HG03558 (cell line): ENCODE measurements around the gene KRTAP5-5.
"Not testable (repeated sequence)": the region's sequence is repeated elsewhere in the genome, so short reads cannot be mapped to it uniquely, and the experiment has no call there.

Experiments
- ATAC-seq: cut with Tn5 transposase; IDR thresholded peaks from one replicate; pipeline ENCODE4 v1.9.1; 2021; ENCODE audit warnings: moderate number of reproducible peaks; ENCODE audit not compliant: unreplicated experiment; ENCODE audit errors: extremely low read depth

Gene KRTAP5-5, protein sequence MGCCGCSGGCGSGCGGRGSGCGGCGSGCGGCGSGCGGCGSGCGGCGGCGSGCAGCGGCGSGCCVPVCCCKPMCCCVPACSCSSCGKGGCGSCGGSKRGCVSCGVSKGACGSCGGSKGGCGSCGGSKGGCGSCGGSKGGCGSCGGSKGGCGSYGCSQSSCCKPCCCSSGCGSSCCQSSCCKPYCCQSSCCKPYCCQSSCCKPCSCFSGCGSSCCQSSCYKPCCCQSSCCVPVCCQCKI

DNA sequence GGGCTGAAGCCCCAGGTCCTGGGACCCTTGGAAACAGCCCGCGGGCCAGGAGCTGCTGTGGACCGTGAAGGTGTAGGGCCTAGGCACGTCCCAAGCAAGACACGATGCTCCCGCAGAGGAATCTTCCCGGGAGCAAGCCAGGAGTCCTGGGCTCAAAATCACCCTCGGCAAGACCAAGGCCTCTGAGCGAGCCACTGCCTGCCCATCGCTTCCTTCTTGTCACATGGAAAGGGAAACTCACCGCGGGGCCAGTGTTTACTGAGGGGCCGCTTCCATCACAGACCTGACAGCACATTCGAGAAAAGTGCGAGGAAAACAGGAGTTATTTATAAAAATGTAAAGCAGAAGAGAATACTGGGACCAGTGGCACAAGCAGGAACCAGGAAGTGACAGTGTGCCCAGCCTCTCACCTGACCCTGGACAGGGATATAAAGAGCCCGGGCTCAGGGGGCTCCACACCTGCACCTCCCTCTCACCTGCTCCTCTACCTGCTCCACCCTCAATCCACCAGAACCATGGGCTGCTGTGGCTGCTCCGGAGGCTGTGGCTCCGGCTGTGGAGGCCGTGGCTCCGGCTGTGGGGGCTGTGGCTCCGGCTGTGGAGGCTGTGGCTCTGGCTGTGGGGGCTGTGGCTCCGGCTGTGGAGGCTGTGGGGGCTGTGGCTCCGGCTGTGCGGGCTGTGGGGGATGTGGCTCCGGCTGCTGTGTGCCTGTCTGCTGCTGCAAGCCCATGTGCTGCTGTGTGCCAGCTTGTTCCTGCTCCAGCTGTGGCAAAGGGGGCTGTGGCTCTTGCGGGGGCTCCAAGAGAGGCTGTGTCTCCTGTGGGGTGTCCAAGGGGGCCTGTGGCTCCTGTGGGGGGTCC, at the start of gene KRTAP5-5:
Gene KRTAP5-5 (plus strand): TSS at position 450 of the 860 bp plus-strand sequence. CDS start 66 bp downstream, at position 516.
- ATAC-seq: no peak

DNA sequence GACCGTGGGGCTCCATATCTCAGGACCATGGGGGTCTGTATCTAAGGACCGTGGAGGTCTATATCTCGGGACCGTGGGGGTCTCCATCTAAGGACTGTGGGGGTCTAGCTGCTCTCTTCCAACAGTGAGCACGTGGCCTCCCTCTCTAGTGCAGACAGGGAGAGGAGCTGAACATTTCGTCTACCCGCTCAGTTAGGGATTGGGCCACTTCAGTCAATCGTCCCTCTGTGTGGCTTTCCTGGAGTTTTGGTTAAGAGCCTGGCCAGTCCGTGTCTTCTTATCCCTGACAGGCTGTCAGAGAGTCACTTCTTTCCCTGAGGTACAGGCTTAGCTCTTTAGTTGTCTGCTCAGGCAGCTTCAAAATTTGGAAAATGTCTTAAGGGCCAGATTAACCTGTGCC, 47.6 kb upstream of the KRTAP5-5 start:
- no peak for ATAC-seq

DNA sequence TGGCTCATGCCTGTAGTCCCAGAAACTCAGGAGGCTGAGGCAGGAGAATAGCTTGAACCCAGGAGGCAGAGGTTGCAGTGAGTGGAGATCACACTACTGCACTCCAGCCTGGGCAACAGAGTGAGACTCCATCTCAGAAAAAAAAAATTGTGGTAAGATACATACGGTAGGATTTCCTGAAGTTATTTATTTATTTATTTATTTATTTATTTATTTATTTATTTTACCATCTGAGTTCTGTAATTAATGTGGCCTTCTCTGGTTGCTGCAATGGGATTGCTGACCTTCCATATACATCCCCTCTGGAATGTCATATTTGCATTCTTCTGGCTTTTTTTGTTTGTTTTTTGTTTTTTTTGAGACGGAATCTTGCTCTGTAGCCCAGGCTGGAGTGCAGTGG, 46.7 kb upstream of the KRTAP5-5 start:
- ATAC-seq: not testable (repeated sequence)

DNA sequence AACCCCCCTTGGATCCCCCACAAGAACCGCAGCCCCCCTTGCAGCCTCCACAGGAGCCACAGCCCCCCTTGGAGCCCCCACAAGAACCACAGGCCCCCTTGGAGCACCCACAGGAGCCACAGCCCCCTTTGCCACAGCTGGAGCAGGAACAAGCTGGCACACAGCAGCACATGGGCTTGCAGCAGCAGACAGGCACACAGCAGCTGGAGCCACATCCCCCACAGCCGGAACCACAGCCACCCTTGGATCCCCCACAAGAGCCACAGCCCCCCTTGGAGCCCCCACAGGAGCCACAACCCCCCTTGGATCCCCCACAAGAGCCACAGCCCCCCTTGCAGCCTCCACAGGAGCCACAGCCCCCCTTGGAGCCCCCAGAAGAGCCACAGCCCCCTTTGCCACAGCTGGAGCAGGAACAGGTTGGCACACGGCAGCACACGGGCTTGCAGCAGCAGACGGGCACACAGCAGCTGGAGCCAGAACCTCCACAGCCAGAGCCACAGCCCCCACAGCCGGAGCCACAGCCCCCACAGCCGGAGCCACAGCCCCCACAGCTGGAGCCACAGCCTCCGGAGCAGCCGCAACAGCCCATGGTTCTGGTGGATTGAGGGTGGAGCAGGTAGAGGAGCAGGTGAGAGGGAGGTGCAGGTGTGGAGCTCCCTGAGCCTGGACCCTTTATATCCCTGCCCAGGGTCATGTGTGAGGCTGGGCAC, 44.8 kb upstream of the KRTAP5-5 start, which contains the start of gene KRTAP5-1:
Gene KRTAP5-1 (minus strand): TSS at position 623 of the 710 bp plus-strand sequence. CDS start 34 bp downstream, at position 589.
- not testable (repeated sequence) for ATAC-seq

DNA sequence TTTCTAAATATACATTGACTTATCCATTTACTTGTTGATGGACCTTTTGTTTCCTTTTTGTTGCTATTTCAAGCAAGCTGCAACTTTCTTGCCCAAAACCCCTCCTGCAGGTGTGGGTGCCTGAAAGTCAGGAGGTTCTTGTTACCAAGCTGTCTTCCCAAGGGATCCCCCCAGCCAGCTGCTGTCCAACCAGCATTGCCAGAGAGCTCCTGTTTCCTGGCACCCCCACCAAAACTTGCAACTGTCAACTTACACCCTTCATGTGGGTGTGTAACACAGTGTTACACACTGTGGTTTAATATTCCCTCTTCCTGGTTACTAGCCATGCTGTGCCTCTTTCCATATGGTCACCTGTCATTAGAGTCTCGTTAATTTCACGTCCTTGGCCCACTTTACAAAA, 42.9 kb upstream of the KRTAP5-5 start:
- ATAC-seq: no peak

DNA sequence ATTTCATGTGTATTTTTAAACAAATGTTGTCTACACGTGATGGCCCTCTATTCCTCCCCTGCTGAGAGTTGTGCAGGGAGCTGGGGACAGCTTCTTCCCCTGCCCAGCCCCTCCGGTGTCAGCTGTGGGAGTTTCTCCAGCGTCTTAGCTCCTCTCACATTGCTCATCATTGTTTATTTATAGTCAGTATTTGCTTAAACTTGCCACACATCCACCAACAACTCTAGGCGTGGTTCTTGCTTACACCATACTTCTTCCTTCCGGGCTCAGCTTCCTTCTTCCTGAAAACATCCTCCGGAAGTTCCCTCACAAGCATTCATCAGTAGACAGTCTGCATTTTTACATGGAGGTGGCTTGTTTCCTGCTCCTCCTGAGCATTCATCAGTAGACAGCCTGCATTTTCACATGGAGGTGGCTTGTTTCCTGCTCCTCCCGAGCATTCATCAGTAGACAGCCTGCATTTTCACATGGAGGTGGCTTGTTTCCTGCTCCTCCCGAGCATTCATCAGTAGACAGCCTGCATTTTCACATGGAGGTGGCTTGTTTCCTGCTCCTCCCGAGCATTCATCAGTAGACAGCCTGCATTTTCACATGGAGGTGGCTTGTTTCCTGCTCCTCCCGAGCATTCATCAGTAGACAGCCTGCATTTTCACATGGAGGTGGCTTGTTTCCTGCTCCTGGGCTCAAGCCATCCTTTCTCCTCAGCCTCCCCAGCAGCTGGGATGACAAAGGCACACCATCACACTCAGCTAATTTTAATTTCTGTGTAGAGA, 40.2 kb upstream of the KRTAP5-5 start:
- not testable (repeated sequence) for ATAC-seq

DNA sequence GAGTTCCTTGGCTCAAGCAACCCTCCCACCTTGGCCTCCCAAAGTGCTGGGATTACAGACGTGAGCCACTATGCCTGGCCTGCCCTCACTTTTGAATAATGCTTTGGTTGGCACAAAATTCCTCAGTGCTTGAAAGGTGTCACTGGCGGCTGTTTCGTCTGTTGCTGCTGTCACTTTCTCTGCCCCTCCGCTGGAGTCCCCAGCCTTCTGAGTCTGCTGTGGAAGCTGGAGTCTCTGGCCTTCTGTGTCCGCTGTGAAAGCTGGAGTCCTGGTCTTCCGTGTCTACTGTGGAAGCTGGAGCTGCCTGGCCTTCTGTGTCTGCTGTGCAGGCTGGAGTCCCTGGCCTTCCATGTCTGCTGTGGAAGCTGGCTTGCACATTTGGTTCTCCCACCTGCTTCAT, 39.6 kb upstream of the KRTAP5-5 start:
- no peak for ATAC-seq

DNA sequence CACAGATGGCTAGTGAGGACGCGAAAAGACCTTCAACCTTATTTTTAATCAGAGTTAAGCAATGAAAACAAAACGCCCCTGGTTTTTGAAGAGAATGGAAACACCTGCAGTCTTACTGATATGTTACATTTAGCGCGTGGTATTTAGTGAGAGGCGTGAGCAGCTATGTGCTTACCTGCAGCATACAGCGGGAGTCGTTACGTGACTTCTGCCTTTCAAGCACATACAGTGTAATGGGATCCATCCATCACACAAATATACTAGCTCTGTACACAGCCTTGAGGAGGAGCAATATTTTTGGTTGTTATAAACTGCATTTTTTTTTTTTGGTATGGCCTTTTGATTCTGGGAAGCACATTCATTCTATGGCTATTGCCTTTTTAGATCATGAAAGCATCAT, 36.9 kb upstream of the KRTAP5-5 start:
- ATAC-seq: no peak

DNA sequence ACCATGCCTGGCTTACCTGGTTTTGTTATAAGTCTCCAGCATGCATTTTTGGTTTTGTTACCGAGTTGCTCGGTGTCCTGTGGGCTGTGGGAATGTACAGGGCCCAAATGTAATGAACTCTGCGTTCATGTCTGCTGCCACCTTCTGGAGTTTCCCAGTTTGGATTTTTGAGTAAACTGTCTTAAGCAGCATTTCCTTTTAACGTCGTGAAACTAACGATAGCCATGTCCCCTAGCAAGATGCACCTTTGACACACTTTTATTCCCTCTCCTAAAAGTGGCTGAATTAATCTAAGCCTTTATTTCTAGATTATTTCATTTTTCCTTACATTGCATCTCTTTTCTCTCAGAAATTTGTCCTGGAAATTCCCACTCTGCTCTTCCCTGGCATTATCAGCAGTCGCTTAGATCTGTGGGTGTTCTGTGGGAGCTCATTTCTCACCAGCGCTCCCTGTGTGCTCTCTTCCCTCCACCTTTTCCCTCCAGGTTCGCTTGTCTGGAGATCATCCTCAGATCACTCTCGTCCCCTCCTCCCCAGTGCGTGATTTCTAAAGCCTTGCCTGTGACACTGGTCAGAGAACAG, 33.5 kb upstream of the KRTAP5-5 start:
- ATAC-seq: not testable (repeated sequence)

DNA sequence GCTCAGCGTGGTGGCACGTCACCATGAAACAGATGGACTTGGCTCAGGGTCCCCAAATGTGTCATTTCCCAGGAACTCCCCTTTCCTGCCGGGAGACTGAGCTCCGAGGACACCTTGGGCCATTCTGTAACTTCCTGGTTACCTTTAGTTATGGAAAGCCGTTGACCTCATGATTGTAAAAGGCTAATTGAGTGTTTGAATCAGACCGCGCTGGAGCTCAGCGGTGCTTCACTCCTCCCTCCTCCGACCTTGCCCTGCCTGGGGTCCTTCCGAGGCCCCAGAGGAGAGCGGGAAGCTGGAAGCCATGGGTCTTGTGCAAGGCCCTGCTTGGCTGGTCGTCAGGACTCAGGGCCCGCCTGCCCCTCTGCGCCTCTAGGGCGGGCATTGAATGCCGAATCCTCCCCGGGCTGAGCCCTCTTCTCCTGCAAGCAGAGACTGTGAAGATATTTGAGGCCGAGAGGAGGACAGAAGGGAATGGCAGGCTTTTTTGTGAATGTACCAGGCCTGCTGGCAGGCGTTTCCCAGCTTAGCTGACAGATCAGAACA, 32.9 kb upstream of the KRTAP5-5 start:
- ATAC-seq: not testable (repeated sequence)

DNA sequence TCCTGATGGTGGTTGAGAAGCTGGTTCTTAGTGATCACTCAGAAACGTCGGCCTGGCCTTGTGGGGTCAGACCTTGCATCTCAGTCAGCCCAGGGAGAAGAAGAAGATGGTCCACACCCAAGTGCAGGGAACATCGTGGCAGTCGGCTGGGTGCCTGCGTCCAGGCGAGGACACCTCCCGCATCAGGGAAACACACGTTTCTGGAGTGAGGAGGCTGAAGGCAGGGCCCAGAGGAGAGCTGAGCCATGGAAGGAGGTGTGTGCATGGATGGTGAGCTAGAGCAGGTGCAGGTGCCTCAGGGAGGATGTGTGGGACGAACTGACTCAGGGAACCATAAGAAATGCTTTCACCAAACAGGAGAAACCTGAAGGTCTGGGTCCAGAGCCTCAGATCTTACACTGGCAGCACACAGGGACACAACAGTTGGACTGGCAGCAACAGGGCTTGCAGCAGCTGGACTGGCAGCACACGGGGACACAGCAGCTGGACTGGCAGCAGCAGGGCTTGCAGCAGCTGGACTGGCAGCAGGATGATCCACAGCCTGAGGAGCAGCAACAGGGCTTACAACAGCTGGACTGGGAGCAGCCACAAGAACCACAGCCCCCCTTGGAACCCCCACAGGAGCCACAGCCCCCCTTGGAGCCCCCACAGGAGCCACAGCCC, 32.1 kb upstream of the KRTAP5-5 start:
- no peak for ATAC-seq

DNA sequence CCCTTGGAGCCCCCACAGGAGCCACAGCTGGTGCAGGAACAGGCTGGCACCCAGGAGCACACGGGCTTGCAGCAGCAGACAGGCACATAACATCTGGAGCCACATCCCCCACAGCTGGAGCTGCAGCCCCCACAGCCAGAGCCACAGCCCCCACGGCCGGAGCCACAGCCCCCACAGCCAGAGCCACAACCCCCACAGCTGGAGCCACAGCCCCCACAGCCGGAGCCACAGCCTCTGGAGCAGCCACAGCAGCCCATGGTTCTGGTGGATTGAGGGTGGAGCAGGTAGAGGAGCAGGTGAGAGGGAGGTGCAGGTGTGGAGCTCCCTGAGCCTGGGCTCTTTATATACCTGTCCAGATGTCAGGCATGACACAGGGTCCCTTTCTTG, 31.6 kb upstream of the KRTAP5-5 start, which contains the start of gene KRTAP5-2:
Gene KRTAP5-2 (minus strand): TSS at position 301 of the 387 bp plus-strand sequence. CDS start 44 bp downstream, at position 257.
- no peak for ATAC-seq

DNA sequence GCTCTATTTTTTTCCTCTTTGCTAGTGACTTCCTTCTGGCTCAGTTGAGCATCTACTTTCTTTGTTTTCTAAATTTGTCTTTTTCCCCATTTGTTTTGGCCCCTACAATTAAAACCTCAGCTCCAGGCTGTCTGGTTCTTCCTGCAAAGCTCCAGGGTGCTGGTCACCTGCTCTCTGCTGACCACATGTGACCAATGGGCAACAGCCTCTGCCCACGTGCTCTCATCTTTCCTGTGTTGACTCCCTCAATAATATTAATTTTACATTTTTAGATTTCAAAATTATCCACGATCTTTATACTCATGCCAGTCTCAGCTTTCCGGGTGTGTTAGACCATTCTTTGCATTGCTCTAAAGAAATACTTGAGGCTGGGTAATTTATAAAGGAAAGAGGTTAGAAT, 31.2 kb upstream of the KRTAP5-5 start:
- not testable (repeated sequence) for ATAC-seq

DNA sequence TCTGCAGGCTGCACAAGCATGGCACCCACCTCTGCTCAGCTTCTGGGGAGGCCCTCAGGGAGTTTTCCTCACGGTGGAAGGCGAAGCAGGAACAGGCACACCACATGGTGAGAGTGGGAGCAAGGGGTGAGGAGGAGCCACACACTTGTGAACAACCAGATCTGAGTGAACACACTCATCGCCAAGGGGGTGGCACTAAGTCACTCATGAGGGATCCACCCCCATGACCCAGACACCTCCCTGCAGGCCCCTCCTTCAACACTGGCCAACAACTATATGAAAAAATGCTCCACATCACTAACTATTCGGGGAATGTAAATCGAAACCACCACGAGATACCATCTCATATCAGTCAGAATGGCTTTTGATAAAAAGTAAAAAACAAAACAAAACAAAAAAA, 30.8 kb upstream of the KRTAP5-5 start:
- ATAC-seq: no peak

DNA sequence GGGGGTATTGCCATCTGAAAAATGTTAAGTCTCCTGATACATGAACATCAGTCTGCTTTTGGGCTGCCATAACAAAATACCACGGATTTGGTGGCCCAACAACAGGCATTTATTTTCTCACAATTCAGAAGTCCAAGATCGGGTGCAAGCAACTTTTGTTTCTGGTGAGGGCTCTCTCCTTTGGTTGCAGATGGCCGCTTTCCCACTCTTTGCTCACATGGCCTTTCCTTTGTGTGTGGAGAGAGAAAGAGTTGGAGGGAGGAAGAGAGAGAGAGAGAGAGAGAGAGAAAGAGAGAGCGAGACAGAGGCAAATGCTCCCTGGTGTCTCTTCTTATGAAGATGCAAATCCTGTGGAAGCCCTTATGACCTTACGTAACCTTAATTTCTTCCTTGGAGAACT, 28.9 kb upstream of the KRTAP5-5 start:
- ATAC-seq: no peak

DNA sequence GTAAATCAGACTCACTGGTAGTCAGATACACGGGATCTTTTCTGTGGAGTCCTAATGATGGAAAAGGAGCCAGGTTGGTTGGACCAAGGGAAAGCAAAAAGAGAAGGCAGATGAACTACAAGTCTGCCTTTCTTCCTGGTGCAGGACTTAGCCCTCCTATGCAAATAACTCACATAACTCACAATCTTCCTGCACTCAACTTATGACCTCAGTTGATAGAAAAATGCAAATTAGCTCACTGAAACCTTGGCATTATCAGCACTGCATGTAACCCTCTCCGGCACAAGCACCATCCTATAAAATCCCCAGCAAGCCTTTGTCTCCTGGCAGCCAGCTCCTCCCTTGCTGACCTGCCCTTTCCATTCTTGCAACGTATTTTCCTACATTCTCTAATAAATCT, 27.9 kb upstream of the KRTAP5-5 start:
- ATAC-seq: not testable (repeated sequence)

DNA sequence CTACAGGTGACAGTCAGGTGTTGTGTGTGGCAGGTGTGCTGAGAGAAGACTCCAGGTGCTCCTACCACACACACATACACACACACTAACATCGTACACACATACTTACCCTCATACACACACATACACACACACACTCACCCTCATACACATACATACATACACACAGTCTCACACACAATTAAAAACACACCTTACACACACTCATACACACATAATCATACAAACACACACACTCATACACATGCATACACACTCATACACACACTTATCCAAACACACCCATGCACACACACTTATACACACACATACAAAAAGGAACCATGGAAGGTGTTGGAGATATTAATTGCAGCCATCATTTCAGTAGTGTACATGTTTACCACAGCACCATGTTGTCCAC, 25.9 kb upstream of the KRTAP5-5 start:
- ATAC-seq: no peak

DNA sequence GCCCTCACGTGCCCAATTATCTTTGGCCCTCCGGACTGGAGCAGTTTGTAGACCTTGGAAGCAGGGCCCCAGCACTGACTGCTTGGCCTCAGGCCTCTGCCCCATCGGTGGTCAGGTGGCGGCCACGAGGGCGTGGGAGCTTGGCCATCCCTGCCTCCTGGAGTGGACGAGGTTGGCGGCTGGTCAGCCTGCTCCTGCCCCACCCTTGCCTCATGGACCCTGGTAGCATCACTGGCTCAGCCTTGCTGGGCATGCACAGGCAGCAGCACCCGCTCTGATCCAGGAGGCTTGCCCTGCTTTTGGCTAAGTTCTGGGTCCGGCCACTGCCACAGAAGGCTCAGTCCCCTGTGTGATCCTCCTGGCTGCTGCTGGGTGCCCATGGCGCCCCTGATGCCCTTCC, 25.4 kb upstream of the KRTAP5-5 start:
- no peak for ATAC-seq

DNA sequence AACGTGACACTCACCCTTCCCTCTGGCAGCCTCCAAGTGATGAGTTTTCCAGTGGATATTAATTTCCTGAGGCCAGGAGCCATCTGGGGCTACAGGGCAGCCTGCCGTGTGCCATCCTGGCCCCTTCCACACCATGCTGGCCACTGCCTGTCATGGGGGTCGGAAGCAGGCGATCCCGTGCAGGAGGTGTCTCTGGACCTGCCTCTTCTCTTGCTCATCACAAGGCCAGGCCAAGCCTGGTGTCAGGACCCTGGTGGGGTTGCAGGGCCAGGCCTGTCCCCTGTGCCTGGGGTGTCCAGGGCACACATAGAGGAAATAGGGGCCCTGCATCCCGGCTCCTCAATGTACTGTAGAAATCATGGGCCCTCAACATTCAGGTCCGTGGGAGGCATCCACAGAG, 24.9 kb upstream of the KRTAP5-5 start:
- no peak for ATAC-seq
